Measurements from ENCODE around the gene CCDC9B.

Gene CCDC9B

GRCh38 chr15:40287505-40287904 is 53.2 kb downstream of the CCDC9B start:
- H3K27ac ChIP-seq: peak overlapping the region; percentile 99
- no peak for TF ChIP-seq CTCF (conservative IDR thresholded peaks at IDR 0.05)

- TF ChIP-seq CTCF (conservative IDR thresholded peaks at IDR 0.05): no peak
- peak overlapping the region; percentile 99 for H3K27ac ChIP-seq
These were observed 53.9 kb downstream of the CCDC9B start for GRCh38 chr15:40286794-40287193.

- TF ChIP-seq CTCF (conservative IDR thresholded peaks at IDR 0.05): no peak
- H3K27ac ChIP-seq: peak overlapping the region; percentile 99
These were observed 54.6 kb downstream of the CCDC9B start for GRCh38 chr15:40286061-40286532.

GRCh38 chr15:40285554-40286011 is 55.2 kb downstream of the CCDC9B start:
- TF ChIP-seq CTCF (conservative IDR thresholded peaks at IDR 0.05): no peak
- H3K27ac ChIP-seq: peak overlapping the region; percentile 99

- no peak for TF ChIP-seq CTCF (conservative IDR thresholded peaks at IDR 0.05)
- H3K27ac ChIP-seq: peak overlapping the region; percentile 99
These were observed 55.6 kb downstream of the CCDC9B start for GRCh38 chr15:40285151-40285550.

- TF ChIP-seq CTCF (conservative IDR thresholded peaks at IDR 0.05): no peak
- H3K27ac ChIP-seq: peak overlapping the region; percentile 82
These were observed 57.0 kb downstream of the CCDC9B start for GRCh38 chr15:40283615-40284300.

- no peak for TF ChIP-seq CTCF (conservative IDR thresholded peaks at IDR 0.05)
- peak within 1 kb of the TSS; percentile 82 for H3K27ac ChIP-seq
These were observed 57.7 kb downstream of the CCDC9B start, which contains the start of gene ANKRD63 for GRCh38 chr15:40282869-40283614. ANKRD63 (minus strand) TSS chr15:40283064; CDS start chr15:40282586, 478 bp downstream.
